H1 (cell line): ENCODE data around the gene PPFIA2. TPM values are rescaled to one million over a fixed set of nuclear protein-coding genes. Genes with fewer than 3 reads are reported as not detected.

Experiments
- ASH2L ChIP-seq: fragments of 200-600, 300-600 bp; sonication (generic); IDR thresholded peaks from one replicate; pipeline ENCODE4 v1.7.1; 2017; ENCODE audit warnings: low read length
- CHD1 ChIP-seq: IDR thresholded peaks from 2 replicates; pipeline ENCODE4 v1.6.1; 2012; ENCODE audit warnings: low read depth, low read length, improper control_type of control experiment
- EP300 ChIP-seq, 2 experiments: IDR thresholded peaks; 1 replicate in 1 of 2; 2 replicates in 1 of 2; pipeline ENCODE4 v1.6.1; 2011 to 2012; ENCODE audit warnings: low read depth in 2 of 2, low read length in 2 of 2, mild to moderate bottlenecking in 2 of 2, borderline replicate concordance in 1 of 2, inconsistent platforms in 1 of 2, moderate library complexity in 1 of 2
- JUND ChIP-seq: IDR thresholded peaks from 2 replicates; pipeline ENCODE4 v1.6.1; 2011; ENCODE audit warnings: mild to moderate bottlenecking, improper control_type of control experiment, low read length
- polyA plus RNA-seq, 7 experiments: library from polyadenylated mRNA; depleted of rRNA in 3 of 7; stranded (reverse) in 5 of 7; unstranded in 2 of 7; fragments of >200 nt in 5 of 7; fragments of 200-250 nt in 2 of 7; gene quantifications; 1 replicate in 5 of 7; 2 replicates in 1 of 7; 4 replicates in 1 of 7; pipeline versions ENCODE4 v1.2.1 to v1.2.3, GENCODE V29; 2011 to 2013; ENCODE audit warnings: missing spikeins in 2 of 7, mixed read lengths in 2 of 7
- total RNA-seq: library from RNA; stranded (reverse); fragmentation: NEBNext Ultra II Directional; extraction: Animal tissue kit (Norgen Biotek cat#: 25700); gene quantifications from 2 replicates; pipeline ENCODE4 v1.2.1, GENCODE V29; 2021
- TF ChIP-seq, protein P1 (sequence below): fragments of 300-600 bp; sonication (generic); IDR thresholded peaks from 2 replicates; pipeline ENCODE4 v1.7.1; 2012; ENCODE audit warnings: low read length, moderate library complexity, mild to moderate bottlenecking, inconsistent platforms; ENCODE audit not compliant: insufficient replicate concordance
- TF ChIP-seq, protein P2 (sequence below), 3 experiments: IDR thresholded peaks; 1 replicate in 2 of 3; 2 replicates in 1 of 3; pipeline versions ENCODE4 v1.5.1 to v1.6.1; 2011; ENCODE audit warnings: low read length in 3 of 3, mild to moderate bottlenecking in 3 of 3, inconsistent platforms in 2 of 3, low read depth in 1 of 3, moderate library complexity in 1 of 3; ENCODE audit not compliant: insufficient read depth in 1 of 3; ENCODE audit errors: control extremely low read depth in 1 of 3

PPFIA2 gene
- total and polyA plus RNA-seq, 2 of the 8 experiments (the other 6 are each of a cell fraction or from before 2014, with no cell fraction given) = 1.2 to 1.8 TPM

GRCh38 chr12:81221681-81222080 is 537.5 kb downstream of the PPFIA2 start (continued):
- TF ChIP-seq, protein P1, sequence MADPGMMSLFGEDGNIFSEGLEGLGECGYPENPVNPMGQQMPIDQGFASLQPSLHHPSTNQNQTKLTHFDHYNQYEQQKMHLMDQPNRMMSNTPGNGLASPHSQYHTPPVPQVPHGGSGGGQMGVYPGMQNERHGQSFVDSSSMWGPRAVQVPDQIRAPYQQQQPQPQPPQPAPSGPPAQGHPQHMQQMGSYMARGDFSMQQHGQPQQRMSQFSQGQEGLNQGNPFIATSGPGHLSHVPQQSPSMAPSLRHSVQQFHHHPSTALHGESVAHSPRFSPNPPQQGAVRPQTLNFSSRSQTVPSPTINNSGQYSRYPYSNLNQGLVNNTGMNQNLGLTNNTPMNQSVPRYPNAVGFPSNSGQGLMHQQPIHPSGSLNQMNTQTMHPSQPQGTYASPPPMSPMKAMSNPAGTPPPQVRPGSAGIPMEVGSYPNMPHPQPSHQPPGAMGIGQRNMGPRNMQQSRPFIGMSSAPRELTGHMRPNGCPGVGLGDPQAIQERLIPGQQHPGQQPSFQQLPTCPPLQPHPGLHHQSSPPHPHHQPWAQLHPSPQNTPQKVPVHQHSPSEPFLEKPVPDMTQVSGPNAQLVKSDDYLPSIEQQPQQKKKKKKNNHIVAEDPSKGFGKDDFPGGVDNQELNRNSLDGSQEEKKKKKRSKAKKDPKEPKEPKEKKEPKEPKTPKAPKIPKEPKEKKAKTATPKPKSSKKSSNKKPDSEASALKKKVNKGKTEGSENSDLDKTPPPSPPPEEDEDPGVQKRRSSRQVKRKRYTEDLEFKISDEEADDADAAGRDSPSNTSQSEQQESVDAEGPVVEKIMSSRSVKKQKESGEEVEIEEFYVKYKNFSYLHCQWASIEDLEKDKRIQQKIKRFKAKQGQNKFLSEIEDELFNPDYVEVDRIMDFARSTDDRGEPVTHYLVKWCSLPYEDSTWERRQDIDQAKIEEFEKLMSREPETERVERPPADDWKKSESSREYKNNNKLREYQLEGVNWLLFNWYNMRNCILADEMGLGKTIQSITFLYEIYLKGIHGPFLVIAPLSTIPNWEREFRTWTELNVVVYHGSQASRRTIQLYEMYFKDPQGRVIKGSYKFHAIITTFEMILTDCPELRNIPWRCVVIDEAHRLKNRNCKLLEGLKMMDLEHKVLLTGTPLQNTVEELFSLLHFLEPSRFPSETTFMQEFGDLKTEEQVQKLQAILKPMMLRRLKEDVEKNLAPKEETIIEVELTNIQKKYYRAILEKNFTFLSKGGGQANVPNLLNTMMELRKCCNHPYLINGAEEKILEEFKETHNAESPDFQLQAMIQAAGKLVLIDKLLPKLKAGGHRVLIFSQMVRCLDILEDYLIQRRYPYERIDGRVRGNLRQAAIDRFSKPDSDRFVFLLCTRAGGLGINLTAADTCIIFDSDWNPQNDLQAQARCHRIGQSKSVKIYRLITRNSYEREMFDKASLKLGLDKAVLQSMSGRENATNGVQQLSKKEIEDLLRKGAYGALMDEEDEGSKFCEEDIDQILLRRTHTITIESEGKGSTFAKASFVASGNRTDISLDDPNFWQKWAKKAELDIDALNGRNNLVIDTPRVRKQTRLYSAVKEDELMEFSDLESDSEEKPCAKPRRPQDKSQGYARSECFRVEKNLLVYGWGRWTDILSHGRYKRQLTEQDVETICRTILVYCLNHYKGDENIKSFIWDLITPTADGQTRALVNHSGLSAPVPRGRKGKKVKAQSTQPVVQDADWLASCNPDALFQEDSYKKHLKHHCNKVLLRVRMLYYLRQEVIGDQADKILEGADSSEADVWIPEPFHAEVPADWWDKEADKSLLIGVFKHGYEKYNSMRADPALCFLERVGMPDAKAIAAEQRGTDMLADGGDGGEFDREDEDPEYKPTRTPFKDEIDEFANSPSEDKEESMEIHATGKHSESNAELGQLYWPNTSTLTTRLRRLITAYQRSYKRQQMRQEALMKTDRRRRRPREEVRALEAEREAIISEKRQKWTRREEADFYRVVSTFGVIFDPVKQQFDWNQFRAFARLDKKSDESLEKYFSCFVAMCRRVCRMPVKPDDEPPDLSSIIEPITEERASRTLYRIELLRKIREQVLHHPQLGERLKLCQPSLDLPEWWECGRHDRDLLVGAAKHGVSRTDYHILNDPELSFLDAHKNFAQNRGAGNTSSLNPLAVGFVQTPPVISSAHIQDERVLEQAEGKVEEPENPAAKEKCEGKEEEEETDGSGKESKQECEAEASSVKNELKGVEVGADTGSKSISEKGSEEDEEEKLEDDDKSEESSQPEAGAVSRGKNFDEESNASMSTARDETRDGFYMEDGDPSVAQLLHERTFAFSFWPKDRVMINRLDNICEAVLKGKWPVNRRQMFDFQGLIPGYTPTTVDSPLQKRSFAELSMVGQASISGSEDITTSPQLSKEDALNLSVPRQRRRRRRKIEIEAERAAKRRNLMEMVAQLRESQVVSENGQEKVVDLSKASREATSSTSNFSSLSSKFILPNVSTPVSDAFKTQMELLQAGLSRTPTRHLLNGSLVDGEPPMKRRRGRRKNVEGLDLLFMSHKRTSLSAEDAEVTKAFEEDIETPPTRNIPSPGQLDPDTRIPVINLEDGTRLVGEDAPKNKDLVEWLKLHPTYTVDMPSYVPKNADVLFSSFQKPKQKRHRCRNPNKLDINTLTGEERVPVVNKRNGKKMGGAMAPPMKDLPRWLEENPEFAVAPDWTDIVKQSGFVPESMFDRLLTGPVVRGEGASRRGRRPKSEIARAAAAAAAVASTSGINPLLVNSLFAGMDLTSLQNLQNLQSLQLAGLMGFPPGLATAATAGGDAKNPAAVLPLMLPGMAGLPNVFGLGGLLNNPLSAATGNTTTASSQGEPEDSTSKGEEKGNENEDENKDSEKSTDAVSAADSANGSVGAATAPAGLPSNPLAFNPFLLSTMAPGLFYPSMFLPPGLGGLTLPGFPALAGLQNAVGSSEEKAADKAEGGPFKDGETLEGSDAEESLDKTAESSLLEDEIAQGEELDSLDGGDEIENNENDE = no peak
- TF ChIP-seq JUND (no peak), ASH2L (no peak), CHD1 (no peak), EP300 (IDR thresholded peaks at IDR 0.05; ENCODE audit: borderline replicate concordance in 1 of 2, low read depth in 2 of 2, low read length in 2 of 2) (no peak)
- TF ChIP-seq, protein P2, sequence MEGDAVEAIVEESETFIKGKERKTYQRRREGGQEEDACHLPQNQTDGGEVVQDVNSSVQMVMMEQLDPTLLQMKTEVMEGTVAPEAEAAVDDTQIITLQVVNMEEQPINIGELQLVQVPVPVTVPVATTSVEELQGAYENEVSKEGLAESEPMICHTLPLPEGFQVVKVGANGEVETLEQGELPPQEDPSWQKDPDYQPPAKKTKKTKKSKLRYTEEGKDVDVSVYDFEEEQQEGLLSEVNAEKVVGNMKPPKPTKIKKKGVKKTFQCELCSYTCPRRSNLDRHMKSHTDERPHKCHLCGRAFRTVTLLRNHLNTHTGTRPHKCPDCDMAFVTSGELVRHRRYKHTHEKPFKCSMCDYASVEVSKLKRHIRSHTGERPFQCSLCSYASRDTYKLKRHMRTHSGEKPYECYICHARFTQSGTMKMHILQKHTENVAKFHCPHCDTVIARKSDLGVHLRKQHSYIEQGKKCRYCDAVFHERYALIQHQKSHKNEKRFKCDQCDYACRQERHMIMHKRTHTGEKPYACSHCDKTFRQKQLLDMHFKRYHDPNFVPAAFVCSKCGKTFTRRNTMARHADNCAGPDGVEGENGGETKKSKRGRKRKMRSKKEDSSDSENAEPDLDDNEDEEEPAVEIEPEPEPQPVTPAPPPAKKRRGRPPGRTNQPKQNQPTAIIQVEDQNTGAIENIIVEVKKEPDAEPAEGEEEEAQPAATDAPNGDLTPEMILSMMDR (IDR thresholded peaks at IDR 0.05; ENCODE audit: control extremely low read depth in 1 of 3, insufficient read depth in 1 of 3, low read depth in 1 of 3, low read length in 3 of 3) = no peak
